Astrocyte of the spinal cord (primary cell): Measurements from ENCODE around the gene HK3.

Source experiments
- DNase-seq: peaks from one replicate; pipeline ENCODE4 v3.0.0; 2011; ENCODE audit warnings: low read depth, low spot score
- H3K4me3 ChIP-seq: 2 replicates; pipeline ENCODE4 v1.5.1; 2011; ENCODE audit warnings: low read depth, mild to moderate bottlenecking, low read length, moderate library complexity
- CTCF ChIP-seq: IDR thresholded peaks from 2 replicates; pipeline ENCODE4 v1.5.1; 2012; ENCODE audit warnings: low read depth, mild to moderate bottlenecking, low read length, inconsistent platforms
- in situ Hi-C: cut with HindIII; loops from 2 replicates; pipeline ENCODE4 v1.10.0; 2017; ENCODE audit warnings: low sequenced_read_pairs

Gene HK3

DNA sequence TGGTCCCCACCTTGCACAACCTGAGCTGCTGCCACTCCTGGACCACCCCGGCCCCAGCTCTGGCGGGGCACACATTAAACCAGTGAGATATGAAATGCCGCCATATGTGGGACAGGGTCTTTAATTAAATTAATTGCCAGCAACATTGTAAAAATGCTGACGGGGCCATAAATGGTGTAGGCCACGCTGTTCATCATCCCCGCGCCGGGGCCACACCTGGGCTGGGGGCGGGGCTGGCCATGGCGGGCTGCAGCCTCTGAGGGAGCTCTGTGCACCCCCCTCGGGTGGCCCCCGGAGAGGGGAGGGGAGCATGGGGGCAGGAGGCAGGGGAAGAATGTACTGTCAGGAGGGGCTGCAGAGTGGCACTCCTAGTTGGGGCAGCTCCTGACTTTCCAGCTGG is 47.8 kb downstream of the HK3 start:
- no peak overlapping the region for H3K4me3 ChIP-seq
- DNase-seq, result no peak
- in situ Hi-C loops, result no loop called here
- TF ChIP-seq CTCF, result no peak

GRCh38 chr5:176850371-176851245 is 48.5 kb downstream of the HK3 start:
- in situ Hi-C loops, result no loop called here
- no peak for TF ChIP-seq CTCF

DNA sequence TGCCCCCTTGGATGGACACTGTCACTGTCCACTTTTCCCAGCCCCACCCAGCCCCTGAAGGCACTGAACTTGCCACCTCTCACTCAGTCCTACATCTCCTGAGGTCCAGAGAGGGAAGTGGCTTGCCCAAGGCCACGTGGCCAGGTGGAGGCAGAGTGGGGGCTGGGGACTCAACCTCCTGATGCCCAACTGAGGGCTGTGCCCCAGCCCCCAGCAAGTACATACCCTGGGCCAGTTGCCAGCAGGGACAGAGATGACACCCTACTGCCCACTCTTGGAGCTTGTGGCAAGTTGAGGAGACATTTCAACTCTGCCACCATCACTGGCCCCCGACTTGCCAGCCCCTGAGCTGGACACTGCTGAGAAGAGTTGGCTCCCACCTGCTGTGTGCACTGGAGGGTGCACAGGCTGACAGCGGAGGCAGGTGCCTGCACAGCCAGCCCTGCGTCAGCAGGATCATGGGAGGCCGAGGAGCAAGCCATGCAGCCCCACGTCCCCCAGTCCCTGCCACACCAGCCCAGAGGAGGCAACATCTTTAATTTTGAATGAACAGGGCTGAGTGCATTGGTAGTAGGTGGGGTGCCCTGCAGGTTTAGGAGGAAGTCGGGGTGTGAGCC is 49.4 kb downstream of the HK3 start:
- DNase-seq, result no peak
- TF ChIP-seq CTCF, result no peak
- in situ Hi-C loops, result no loop called here
- no peak overlapping the region for H3K4me3 ChIP-seq

More at GRCh38 chr5:176850371-176851245, 48.5 kb downstream of the HK3 start:
- no peak for DNase-seq
- no peak overlapping the region for H3K4me3 ChIP-seq

GRCh38 chr5:176848651-176849050 is 50.5 kb downstream of the HK3 start:
- no peak overlapping the region for H3K4me3 ChIP-seq
- in situ Hi-C loops, result no loop called here
- TF ChIP-seq CTCF, result no peak
- DNase-seq, result no peak

DNA sequence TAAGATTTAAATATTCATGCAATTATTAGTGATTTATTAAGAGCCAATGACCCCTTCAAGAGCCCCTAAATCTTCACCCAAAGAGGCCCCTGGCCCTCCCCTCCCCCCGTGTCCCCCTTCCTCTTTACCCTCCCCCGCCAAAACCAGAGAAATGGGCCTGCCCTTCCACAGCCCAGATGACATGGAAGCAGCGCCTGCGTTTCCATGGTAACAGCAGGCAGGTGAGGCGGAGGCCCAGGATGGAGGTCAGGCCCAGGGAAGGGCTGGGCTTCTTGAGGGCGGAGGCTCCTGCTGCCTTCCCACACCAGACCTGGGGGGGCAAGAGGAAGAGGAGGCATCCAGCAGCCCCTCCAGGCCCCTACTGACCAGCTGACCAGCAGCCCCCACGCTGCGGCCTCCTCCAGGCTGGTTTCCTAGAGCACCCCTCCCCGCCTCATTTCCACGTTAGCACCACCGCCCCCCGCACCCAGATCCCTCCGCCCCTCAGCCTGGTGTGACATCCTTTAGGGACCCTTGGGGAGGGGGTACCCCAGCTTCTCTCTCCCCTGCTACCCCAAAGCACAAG is 51.3 kb downstream of the HK3 start:
- H3K4me3 ChIP-seq, result no peak overlapping the region
- in situ Hi-C loops, result no loop called here
- TF ChIP-seq CTCF, result no peak
- no peak for DNase-seq

GRCh38 chr5:176847148-176847547 is 52.0 kb downstream of the HK3 start:
- in situ Hi-C loops, result no loop called here
- no peak overlapping the region for H3K4me3 ChIP-seq
- DNase-seq, result no peak
- TF ChIP-seq CTCF, result no peak
